Neural progenitor cell (in vitro differentiated cells): Measurements from ENCODE around the gene BGN. TPM values are rescaled to one million over a fixed set of nuclear protein-coding genes. Genes with fewer than 3 reads are reported as not detected.

ENCODE experiments used
- DNase-seq: peaks from one replicate; pipeline ENCODE4 v3.0.0-alpha.2; 2016; ENCODE audit warnings: low spot score
- H2AFZ ChIP-seq: fragments of 200-600 bp; sonication (generic); replicated peaks from 2 replicates; pipeline ENCODE4 v1.6.1; 2016; ENCODE audit warnings: antibody characterized with exemption
- H3F3A ChIP-seq: fragments of 200-600 bp; sonication (generic); 2 replicates; pipeline ENCODE4 v1.6.1; 2016; ENCODE audit warnings: antibody characterized with exemption, low read depth
- H3K27ac ChIP-seq: fragments of 200-600 bp; sonication (generic); 2 replicates; pipeline ENCODE4 v1.5.1; 2016; ENCODE audit warnings: mild to moderate bottlenecking
- H3K27me3 ChIP-seq: fragments of 200-600 bp; sonication (generic); 2 replicates; pipeline ENCODE4 v1.6.1; 2016; ENCODE audit warnings: mild to moderate bottlenecking, moderate library complexity
- H3K36me3 ChIP-seq: fragments of 200-600 bp; sonication (generic); 2 replicates; pipeline ENCODE4 v1.5.1; 2016
- H3K4me1 ChIP-seq: fragments of 200-600 bp; sonication (generic); 2 replicates; pipeline ENCODE4 v1.6.1; 2016; ENCODE audit warnings: mixed run types
- H3K4me2 ChIP-seq: fragments of 200-600 bp; sonication (generic); 2 replicates; pipeline ENCODE4 v1.6.1; 2016
- H3K4me3 ChIP-seq: fragments of 200-600 bp; sonication (generic); 2 replicates; pipeline ENCODE4 v1.5.1; 2016
- H3K79me2 ChIP-seq: fragments of 200-600 bp; sonication (generic); 2 replicates; pipeline ENCODE4 v1.6.1; 2016; ENCODE audit warnings: low read depth
- H3K9ac ChIP-seq: fragments of 200-600 bp; sonication (generic); 2 replicates; pipeline ENCODE4 v1.6.1; 2016
- H3K9me3 ChIP-seq: fragments of 200-600 bp; sonication (generic); 2 replicates; pipeline ENCODE4 v1.5.1; 2016; ENCODE audit warnings: low read depth
- H4K20me1 ChIP-seq: fragments of 200-600 bp; sonication (generic); 2 replicates; pipeline ENCODE4 v1.6.1; 2016; ENCODE audit warnings: low read depth
- H3K27ac Mint-ChIP-seq: 3 replicates; pipeline ENCODE4 v1.8.0; 2021; ENCODE audit warnings: mixed read lengths
- H3K27me3 Mint-ChIP-seq: 2 replicates; pipeline ENCODE4 v1.8.0; 2022; ENCODE audit warnings: low read depth, mild to moderate bottlenecking, inconsistent platforms, moderate library complexity, mixed read lengths; ENCODE audit not compliant: insufficient read depth
- H3K36me3 Mint-ChIP-seq: 3 replicates; pipeline ENCODE4 v1.8.0; 2021; ENCODE audit warnings: mixed read lengths
- H3K4me1 Mint-ChIP-seq: 3 replicates; pipeline ENCODE4 v1.8.0; 2021; ENCODE audit warnings: mixed read lengths
- H3K4me3 Mint-ChIP-seq: 3 replicates; pipeline ENCODE4 v1.8.0; 2021; ENCODE audit warnings: mild to moderate bottlenecking, moderate library complexity, mixed read lengths
- H3K9me3 Mint-ChIP-seq: 3 replicates; pipeline ENCODE4 v1.8.0; 2020; ENCODE audit warnings: mixed read lengths
- CTCF ChIP-seq: fragments of 200-600 bp; sonication (generic); IDR thresholded peaks from 2 replicates; pipeline ENCODE4 v1.5.1; 2017; ENCODE audit warnings: antibody characterized with exemption, mild to moderate bottlenecking
- EZH2 ChIP-seq: fragments of 200-600 bp; sonication (generic); IDR thresholded peaks from 2 replicates; pipeline ENCODE4 v1.6.1; 2017; ENCODE audit warnings: antibody characterized with exemption, mild to moderate bottlenecking, moderate library complexity
- EZH2phosphoT487 ChIP-seq: fragments of 200-600 bp; sonication (generic); IDR thresholded peaks from 2 replicates; pipeline ENCODE4 v1.6.1; 2017; ENCODE audit warnings: antibody characterized with exemption
- total RNA-seq: library from RNA; depleted of rRNA; stranded (reverse); fragments of >200 nt; gene quantifications from 2 replicates; pipeline ENCODE4 v1.2.3, GENCODE V29; 2015; ENCODE audit warnings: low replicate concordance

The BGN gene
- total RNA-seq, 1 donor from 2014 or later, result not detected

DNA sequence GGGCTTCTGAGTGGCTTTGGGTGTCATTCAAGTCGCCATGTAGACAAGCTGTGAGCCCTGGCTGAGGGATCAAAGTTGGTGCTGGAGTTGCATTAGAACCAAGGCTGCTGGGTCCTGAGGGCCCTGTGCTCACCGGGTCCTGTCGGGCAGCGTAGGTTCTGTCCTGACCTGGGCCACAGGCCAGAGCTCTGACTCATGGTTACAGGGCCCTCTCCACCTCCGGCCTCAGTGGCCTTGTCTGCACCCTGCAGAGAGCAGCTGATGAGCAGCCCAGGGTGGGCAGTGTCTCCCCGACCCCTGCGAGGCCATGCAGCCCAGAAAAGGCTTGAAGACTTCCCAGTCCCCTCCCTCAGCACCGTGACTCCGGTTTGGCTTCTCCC lies 45.2 kb downstream of the BGN start:
- Histone ChIP-seq H4K20me1 (no peaks in the 10 kb centered on the region), H3K27ac (no peak overlapping the region), H3F3A (no peaks in the 10 kb centered on the region), H3K4me3 (no peak overlapping the region), H2AFZ (no peak overlapping the region), H3K27me3 (no peaks in the 10 kb centered on the region), H3K36me3 (no peaks in the 10 kb centered on the region), H3K4me2 (no peak overlapping the region), H3K9me3 (no peaks in the 10 kb centered on the region), H3K9ac (no peak overlapping the region), H3K79me2 (no peaks in the 10 kb centered on the region), H3K4me1 (no peaks in the 10 kb centered on the region)
- no peak overlapping the region for H3K27ac Mint-ChIP-seq
- H3K36me3 Mint-ChIP-seq, result no peaks in the 10 kb centered on the region
- no peak overlapping the region for H3K4me3 Mint-ChIP-seq
- TF ChIP-seq EZH2phosphoT487 (no peak), CTCF (no peak), EZH2 (no peak)
- H3K27me3 Mint-ChIP-seq, result peaks cover 5% of the 10 kb centered on the region
- no peak for DNase-seq
- peaks cover 13% of the 10 kb centered on the region for H3K9me3 Mint-ChIP-seq
- peaks cover 6% of the 10 kb centered on the region for H3K4me1 Mint-ChIP-seq

- no peak overlapping the region for H3K4me3 ChIP-seq
- H3F3A ChIP-seq, result no peaks in the 10 kb centered on the region
- H3K4me1 ChIP-seq, result no peaks in the 10 kb centered on the region
- H3K4me2 ChIP-seq, result no peak overlapping the region
- no peak for TF ChIP-seq EZH2phosphoT487
- TF ChIP-seq EZH2, result no peak
- H4K20me1 ChIP-seq, result no peaks in the 10 kb centered on the region
- no peak for DNase-seq
- no peaks in the 10 kb centered on the region for H3K27me3 ChIP-seq
- H3K9me3 ChIP-seq, result no peaks in the 10 kb centered on the region
- no peaks in the 10 kb centered on the region for H3K79me2 ChIP-seq
- Mint-ChIP-seq H3K36me3 (no peaks in the 10 kb centered on the region), H3K4me3 (no peak overlapping the region), H3K27me3 (peaks cover 4% of the 10 kb centered on the region), H3K9me3 (peaks cover 21% of the 10 kb centered on the region), H3K27ac (no peak overlapping the region), H3K4me1 (peaks cover 7% of the 10 kb centered on the region)
- H3K27ac ChIP-seq, result no peak overlapping the region
- no peaks in the 10 kb centered on the region for H3K36me3 ChIP-seq
- H2AFZ ChIP-seq, result no peak overlapping the region
- H3K9ac ChIP-seq, result no peak overlapping the region
Observed at GRCh38 chrX:153544727-153545126, 49.9 kb downstream of the BGN start.

GRCh38 chrX:153546386-153546785 lies 51.6 kb downstream of the BGN start:
- H2AFZ ChIP-seq, result no peak overlapping the region
- H3K36me3 ChIP-seq, result no peaks in the 10 kb centered on the region
- H3K27me3 Mint-ChIP-seq, result peaks cover 4% of the 10 kb centered on the region
- H3K9me3 Mint-ChIP-seq, result peaks cover 22% of the 10 kb centered on the region
- no peaks in the 10 kb centered on the region for H3K9me3 ChIP-seq
- no peaks in the 10 kb centered on the region for H3K36me3 Mint-ChIP-seq
- H3K4me2 ChIP-seq, result no peak overlapping the region
- no peak for DNase-seq
- no peaks in the 10 kb centered on the region for H3K79me2 ChIP-seq
- no peak overlapping the region for H3K9ac ChIP-seq
- H3K27ac Mint-ChIP-seq, result no peak overlapping the region
- peaks cover 4% of the 10 kb centered on the region for H3K4me1 Mint-ChIP-seq
- no peak overlapping the region for H3K4me3 ChIP-seq
- H3K4me1 ChIP-seq, result no peaks in the 10 kb centered on the region
- H3F3A ChIP-seq, result no peaks in the 10 kb centered on the region
- no peaks in the 10 kb centered on the region for H3K27me3 ChIP-seq
- no peaks in the 10 kb centered on the region for H4K20me1 ChIP-seq
- TF ChIP-seq EZH2phosphoT487, result no peak
- no peak for TF ChIP-seq EZH2
- TF ChIP-seq CTCF, result no peak
- no peak overlapping the region for H3K4me3 Mint-ChIP-seq
- H3K27ac ChIP-seq, result no peak overlapping the region

GRCh38 chrX:153547195-153547594 lies 52.4 kb downstream of the BGN start:
- Histone ChIP-seq H3K27ac (no peak overlapping the region), H4K20me1 (no peaks in the 10 kb centered on the region), H3K4me3 (no peak overlapping the region), H3K79me2 (no peaks in the 10 kb centered on the region), H3K4me2 (no peak overlapping the region), H3K27me3 (no peaks in the 10 kb centered on the region), H2AFZ (no peak overlapping the region), H3F3A (no peaks in the 10 kb centered on the region), H3K36me3 (no peaks in the 10 kb centered on the region), H3K4me1 (no peaks in the 10 kb centered on the region), H3K9ac (no peak overlapping the region), H3K9me3 (no peaks in the 10 kb centered on the region)
- Mint-ChIP-seq H3K4me1 (peaks cover 4% of the 10 kb centered on the region), H3K4me3 (no peak overlapping the region), H3K9me3 (peaks cover 21% of the 10 kb centered on the region), H3K36me3 (no peaks in the 10 kb centered on the region), H3K27me3 (peaks cover 4% of the 10 kb centered on the region), H3K27ac (no peak overlapping the region)
- DNase-seq, result no peak
- TF ChIP-seq CTCF (no peak), EZH2 (no peak), EZH2phosphoT487 (no peak)
